ENCODE measurements around the gene DAZ4. TPM values are rescaled to one million over a fixed set of nuclear protein-coding genes. Genes with fewer than 3 reads are reported as not detected.

Gene DAZ4
- not detected in 2 replicates for total RNA-seq

GRCh38 chrY:24833619-24834018 lies at the start of gene DAZ4:
TSS of gene DAZ4 (plus strand) at chrY:24833919. CDS start at chrY:24834127, 208 bp downstream.

GRCh38 chrY:24813293-24813692 lies 20.4 kb upstream of the DAZ4 start, which contains the start of gene DAZ3:
TSS of gene DAZ3 (minus strand) at chrY:24813393. CDS start at chrY:24813185, 208 bp downstream.

Other genes starting within 250 kb of the DAZ4 start
- not detected in 2 replicates for gene BPY2B, start 215.9 kb upstream of the DAZ4 start, total RNA-seq
- not detected in 2 replicates for gene DAZ3, start 20.5 kb upstream of the DAZ4 start, total RNA-seq
- gene BPY2C, start 218.2 kb downstream of the DAZ4 start, total RNA-seq: not detected in 2 replicates